H9 (cell line): ENCODE measurements around the gene CLDN16. TPM values are rescaled to one million over a fixed set of nuclear protein-coding genes. Genes with fewer than 3 reads are reported as not detected.

ENCODE experiments used
- DNase-seq: peaks from one replicate; pipeline ENCODE4 v3.0.0-alpha.2; 2017
- H2AFZ ChIP-seq: one replicate; pipeline ENCODE4 v1.6.1; 2013; ENCODE audit warnings: mild to moderate bottlenecking, low read length, control low read depth, moderate library complexity
- H2AK5ac ChIP-seq: 2 replicates; pipeline ENCODE4 v1.6.1; 2013; ENCODE audit warnings: low read length, control low read depth, mixed read lengths; ENCODE audit not compliant: insufficient read length
- H2BK120ac ChIP-seq: one replicate; pipeline ENCODE4 v1.6.1; 2013; ENCODE audit warnings: low read depth, mild to moderate bottlenecking, low read length, control low read depth, inconsistent platforms; ENCODE audit not compliant: poor library complexity, severe bottlenecking
- H2BK12ac ChIP-seq: 2 replicates; pipeline ENCODE4 v1.6.1; 2013; ENCODE audit warnings: low read length, control low read depth, mixed read lengths, low read depth; ENCODE audit not compliant: insufficient read length
- H2BK15ac ChIP-seq: 2 replicates; pipeline ENCODE4 v1.6.1; 2013; ENCODE audit warnings: low read depth, low read length, control low read depth
- H2BK20ac ChIP-seq: one replicate; pipeline ENCODE4 v1.6.1; 2013; ENCODE audit warnings: low read depth, mild to moderate bottlenecking, low read length, control low read depth, inconsistent platforms; ENCODE audit not compliant: poor library complexity, severe bottlenecking
- H2BK5ac ChIP-seq: 2 replicates; pipeline ENCODE4 v1.6.1; 2013; ENCODE audit warnings: low read length, control low read depth, mixed read lengths; ENCODE audit not compliant: insufficient read length
- H3K14ac ChIP-seq: 2 replicates; pipeline ENCODE4 v1.6.1; 2013; ENCODE audit warnings: low read length, control low read depth; ENCODE audit not compliant: insufficient read depth
- H3K18ac ChIP-seq: 2 replicates; pipeline ENCODE4 v1.6.1; 2013; ENCODE audit warnings: low read depth, mild to moderate bottlenecking, mixed read lengths, low read length, control low read depth; ENCODE audit not compliant: insufficient read length
- H3K23ac ChIP-seq: 2 replicates; pipeline ENCODE4 v1.6.1; 2013; ENCODE audit warnings: low read length, control low read depth, mixed read lengths, low read depth; ENCODE audit not compliant: insufficient read length
- H3K23me2 ChIP-seq: 2 replicates; pipeline ENCODE4 v1.6.1; 2013; ENCODE audit warnings: low read depth, mild to moderate bottlenecking, mixed read lengths, low read length, control low read depth; ENCODE audit not compliant: insufficient read length, poor library complexity, severe bottlenecking
- H3K27ac ChIP-seq: 2 replicates; pipeline ENCODE4 v1.5.1; 2013; ENCODE audit warnings: low read length, control low read depth, mixed read lengths, low read depth; ENCODE audit not compliant: insufficient read length
- H3K27me3 ChIP-seq: 2 replicates; pipeline ENCODE4 v1.6.1; 2013; ENCODE audit warnings: low read length, control low read depth, inconsistent platforms; ENCODE audit not compliant: insufficient read depth
- H3K4ac ChIP-seq: 2 replicates; pipeline ENCODE4 v1.6.1; 2013; ENCODE audit warnings: low read depth, mild to moderate bottlenecking, control low read depth, inconsistent platforms, low read length, moderate library complexity
- H3K4me1 ChIP-seq: 2 replicates; pipeline ENCODE4 v1.6.1; 2013; ENCODE audit warnings: low read length, control low read depth, inconsistent platforms; ENCODE audit not compliant: insufficient read depth
- H3K4me2 ChIP-seq: 2 replicates; pipeline ENCODE4 v1.6.1; 2013; ENCODE audit warnings: low read length, control low read depth, mixed read lengths; ENCODE audit not compliant: insufficient read length, insufficient read depth
- H3K56ac ChIP-seq: 2 replicates; pipeline ENCODE4 v1.6.1; 2013; ENCODE audit warnings: low read depth, mild to moderate bottlenecking, mixed read lengths, low read length, control low read depth; ENCODE audit not compliant: insufficient read length
- H3K79me1 ChIP-seq: 2 replicates; pipeline ENCODE4 v1.6.1; 2013; ENCODE audit warnings: low read depth, mild to moderate bottlenecking, moderate library complexity, low read length, control low read depth, inconsistent platforms; ENCODE audit not compliant: insufficient read depth, poor library complexity, severe bottlenecking
- H3K79me2 ChIP-seq: 2 replicates; pipeline ENCODE4 v1.6.1; 2013; ENCODE audit warnings: low read length, control low read depth, inconsistent platforms; ENCODE audit not compliant: insufficient read depth
- H3K9ac ChIP-seq: 2 replicates; pipeline ENCODE4 v1.6.1; 2013; ENCODE audit warnings: low read length, control low read depth, mixed read lengths; ENCODE audit not compliant: insufficient read length; ENCODE audit errors: extremely low read depth
- H3K9me3 ChIP-seq: one replicate; pipeline ENCODE4 v1.6.1; 2013; ENCODE audit warnings: low read depth, low read length, inconsistent platforms; ENCODE audit not compliant: control insufficient read depth
- H3T11ph ChIP-seq: one replicate; pipeline ENCODE4 v1.6.1; 2013; ENCODE audit warnings: mild to moderate bottlenecking, low read length, control low read depth, inconsistent platforms
- H4K20me1 ChIP-seq: one replicate; pipeline ENCODE4 v1.6.1; 2013; ENCODE audit not compliant: control insufficient read depth, insufficient read length, insufficient read depth
- H4K5ac ChIP-seq: 2 replicates; pipeline ENCODE4 v1.6.1; 2013; ENCODE audit warnings: low read depth, mild to moderate bottlenecking, mixed read lengths, low read length, control low read depth; ENCODE audit not compliant: insufficient read length
- H4K8ac ChIP-seq: replicated peaks from 2 replicates; pipeline ENCODE4 v1.6.1; 2013; ENCODE audit warnings: low read length, control low read depth, mixed read lengths, low read depth; ENCODE audit not compliant: insufficient read length
- H4K91ac ChIP-seq: 2 replicates; pipeline ENCODE4 v1.6.1; 2013; ENCODE audit warnings: low read depth, mild to moderate bottlenecking, moderate library complexity, mixed read lengths, low read length, control low read depth; ENCODE audit not compliant: insufficient read length
- H3K27ac Mint-ChIP-seq, 3 experiments: 2 replicates in 2 of 3; 3 replicates in 1 of 3; pipeline ENCODE4 v1.8.0; 2020 to 2021; ENCODE audit warnings: mixed read lengths in 3 of 3, mild to moderate bottlenecking in 1 of 3, moderate library complexity in 1 of 3
- H3K27me3 Mint-ChIP-seq: 2 replicates; pipeline ENCODE4 v1.8.0; 2021; ENCODE audit warnings: low read depth, mild to moderate bottlenecking, moderate library complexity, mixed read lengths
- H3K36me3 Mint-ChIP-seq, 3 experiments: 2 replicates in 2 of 3; 3 replicates in 1 of 3; pipeline ENCODE4 v1.8.0; 2020 to 2021; ENCODE audit warnings: low read depth in 3 of 3, mixed read lengths in 3 of 3; ENCODE audit not compliant: insufficient read depth in 1 of 3
- H3K4me1 Mint-ChIP-seq, 2 experiments: 2 replicates each; pipeline ENCODE4 v1.8.0; 2020; ENCODE audit warnings: mixed read lengths in 2 of 2
- H3K4me3 Mint-ChIP-seq, 2 experiments: 2 replicates in 1 of 2; 3 replicates in 1 of 2; pipeline ENCODE4 v1.8.0; 2020 to 2021; ENCODE audit warnings: mild to moderate bottlenecking in 2 of 2, mixed read lengths in 2 of 2, moderate library complexity in 1 of 2
- H3K9me3 Mint-ChIP-seq, 2 experiments: 2 replicates in 1 of 2; 3 replicates in 1 of 2; pipeline ENCODE4 v1.8.0; 2020; ENCODE audit warnings: mild to moderate bottlenecking in 2 of 2, mixed read lengths in 2 of 2, moderate library complexity in 1 of 2
- WGBS: extraction: QIAGEN DNeasy Blood & Tissue Kit; methylation state at CpG from one replicate; pipeline ENCODE4 v1.1.7; 2013; ENCODE audit warnings: missing lambda C conversion rate, low lambda C conversion rate, mixed read lengths; ENCODE audit not compliant: insufficient read length; ENCODE audit errors: extremely low coverage; 5-methylcytosine and 5-hydroxymethylcytosine counted together
- total RNA-seq: library from RNA; stranded (reverse); gene quantifications from 2 replicates; pipeline ENCODE4 v1.2.1, GENCODE V29; 2021
- TF ChIP-seq, protein P1 (sequence below): fragments of 200-600 bp; sonication (generic); conservative IDR thresholded peaks from 3 replicates; pipeline ENCODE4 v1.8.0; 2021; ENCODE audit warnings: antibody characterized with exemption, mild to moderate bottlenecking

CLDN16 gene
- total RNA-seq, 1 experiment from 2014 or later: not detected

DNA sequence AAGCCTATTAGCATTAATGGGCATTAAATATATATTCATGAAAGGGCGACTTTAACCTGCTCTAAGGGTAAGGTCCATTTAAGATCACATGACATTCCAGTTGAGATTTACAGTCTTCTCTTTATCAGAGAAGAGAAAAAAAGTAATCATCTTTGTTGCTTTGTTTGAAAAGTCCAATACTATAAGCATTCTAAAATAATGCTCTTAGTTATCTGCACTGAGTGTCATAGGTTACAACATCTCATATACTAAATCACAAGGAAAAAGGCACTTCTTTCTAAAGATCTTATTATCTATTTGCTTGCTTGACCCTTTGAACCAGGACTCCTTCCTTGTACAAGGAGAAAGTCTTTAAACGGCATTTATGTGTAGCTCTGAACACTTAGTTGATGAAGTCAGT, 60.3 kb downstream of the CLDN16 start:
- H4K5ac ChIP-seq: no peak overlapping the region
- no peak overlapping the region for H3K18ac ChIP-seq
- no peaks in the 10 kb centered on the region for H3K79me1 ChIP-seq
- Mint-ChIP-seq H3K4me3 (no peak overlapping the region), H3K36me3 (no peaks in the 10 kb centered on the region), H3K9me3 (no peaks in the 10 kb centered on the region), H3K27me3 (no peaks in the 10 kb centered on the region), H3K27ac (no peak overlapping the region), H3K4me1 (no peaks in the 10 kb centered on the region)
- no peak overlapping the region for H2AFZ ChIP-seq
- TF ChIP-seq, protein P1, sequence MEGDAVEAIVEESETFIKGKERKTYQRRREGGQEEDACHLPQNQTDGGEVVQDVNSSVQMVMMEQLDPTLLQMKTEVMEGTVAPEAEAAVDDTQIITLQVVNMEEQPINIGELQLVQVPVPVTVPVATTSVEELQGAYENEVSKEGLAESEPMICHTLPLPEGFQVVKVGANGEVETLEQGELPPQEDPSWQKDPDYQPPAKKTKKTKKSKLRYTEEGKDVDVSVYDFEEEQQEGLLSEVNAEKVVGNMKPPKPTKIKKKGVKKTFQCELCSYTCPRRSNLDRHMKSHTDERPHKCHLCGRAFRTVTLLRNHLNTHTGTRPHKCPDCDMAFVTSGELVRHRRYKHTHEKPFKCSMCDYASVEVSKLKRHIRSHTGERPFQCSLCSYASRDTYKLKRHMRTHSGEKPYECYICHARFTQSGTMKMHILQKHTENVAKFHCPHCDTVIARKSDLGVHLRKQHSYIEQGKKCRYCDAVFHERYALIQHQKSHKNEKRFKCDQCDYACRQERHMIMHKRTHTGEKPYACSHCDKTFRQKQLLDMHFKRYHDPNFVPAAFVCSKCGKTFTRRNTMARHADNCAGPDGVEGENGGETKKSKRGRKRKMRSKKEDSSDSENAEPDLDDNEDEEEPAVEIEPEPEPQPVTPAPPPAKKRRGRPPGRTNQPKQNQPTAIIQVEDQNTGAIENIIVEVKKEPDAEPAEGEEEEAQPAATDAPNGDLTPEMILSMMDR: no peak
- no peak overlapping the region for H3T11ph ChIP-seq
- H2AK5ac ChIP-seq: no peak overlapping the region
- no peak overlapping the region for H4K8ac ChIP-seq
- H3K56ac ChIP-seq: no peak overlapping the region
- H3K9ac ChIP-seq: no peak overlapping the region
- H2BK12ac ChIP-seq: no peak overlapping the region
- no peak overlapping the region for H3K4me2 ChIP-seq
- H3K27me3 ChIP-seq: no peaks in the 10 kb centered on the region
- no CpG with 5 or more reads among the region's 2 CpGs for WGBS
- H3K4me1 ChIP-seq: no peaks in the 10 kb centered on the region
- no peak overlapping the region for H2BK5ac ChIP-seq
- H4K20me1 ChIP-seq: no peaks in the 10 kb centered on the region
- H2BK20ac ChIP-seq: no peak overlapping the region
- no peak overlapping the region for H3K14ac ChIP-seq
- H3K79me2 ChIP-seq: no peaks in the 10 kb centered on the region
- no peak overlapping the region for H3K4ac ChIP-seq
- H3K23ac ChIP-seq: no peak overlapping the region
- no peak for DNase-seq
- H2BK120ac ChIP-seq: no peak overlapping the region
- no peak overlapping the region for H4K91ac ChIP-seq
- no peaks in the 10 kb centered on the region for H3K23me2 ChIP-seq
- H2BK15ac ChIP-seq: no peak overlapping the region
- H3K9me3 ChIP-seq: no peaks in the 10 kb centered on the region
- no peak overlapping the region for H3K27ac ChIP-seq
